ENCODE results near the gene HAT1.

Gene HAT1

GRCh38 chr2:171939058-171939742, 16.9 kb downstream of the HAT1 start:
- no peak overlapping the region for H3K4me3 ChIP-seq (ENCODE audit: low read depth, low read length)
- no peak for TF ChIP-seq CTCF (IDR thresholded peaks at IDR 0.05; ENCODE audit: low read depth, low read length, missing control alignments)
- no peak for DNase-seq (ENCODE audit: low read depth)
- in situ Hi-C loops (cut with HindIII; ENCODE audit: low sequenced_read_pairs): no loop called here

GRCh38 chr2:171939743-171940071, 17.4 kb downstream of the HAT1 start:
- no peak for TF ChIP-seq CTCF (IDR thresholded peaks at IDR 0.05; ENCODE audit: low read depth, low read length, missing control alignments)
- DNase-seq (ENCODE audit: low read depth): no peak
- no peak overlapping the region for H3K4me3 ChIP-seq (ENCODE audit: low read depth, low read length)
- in situ Hi-C loops (cut with HindIII; ENCODE audit: low sequenced_read_pairs): no loop called here

- no peak for DNase-seq (ENCODE audit: low read depth)
- H3K4me3 ChIP-seq (ENCODE audit: low read depth, low read length): no peak overlapping the region
- TF ChIP-seq CTCF (IDR thresholded peaks at IDR 0.05; ENCODE audit: low read depth, low read length, missing control alignments): no peak
- in situ Hi-C loops (cut with HindIII; ENCODE audit: low sequenced_read_pairs): no loop called here
Observed at GRCh38 chr2:171941316-171941699, 19.0 kb downstream of the HAT1 start.

- TF ChIP-seq CTCF (IDR thresholded peaks at IDR 0.05; ENCODE audit: low read depth, low read length, missing control alignments): no peak
- no peak for DNase-seq (ENCODE audit: low read depth)
- in situ Hi-C loops (cut with HindIII; ENCODE audit: low sequenced_read_pairs): no loop called here
- H3K4me3 ChIP-seq (ENCODE audit: low read depth, low read length): no peak overlapping the region
Observed at GRCh38 chr2:171943869-171944268, 21.6 kb downstream of the HAT1 start.

GRCh38 chr2:171952276-171952675, 30.0 kb downstream of the HAT1 start:
- no peak overlapping the region for H3K4me3 ChIP-seq (ENCODE audit: low read depth, low read length)
- DNase-seq (ENCODE audit: low read depth): no peak
- in situ Hi-C loops (cut with HindIII; ENCODE audit: low sequenced_read_pairs): no loop called here
- TF ChIP-seq CTCF (IDR thresholded peaks at IDR 0.05; ENCODE audit: low read depth, low read length, missing control alignments): no peak

- in situ Hi-C loops (cut with HindIII; ENCODE audit: low sequenced_read_pairs): no loop called here
- no peak for DNase-seq (ENCODE audit: low read depth)
Observed at GRCh38 chr2:171952748-171953147, 30.5 kb downstream of the HAT1 start.

More at GRCh38 chr2:171952748-171953147, 30.5 kb downstream of the HAT1 start:
- no peak for TF ChIP-seq CTCF (IDR thresholded peaks at IDR 0.05; ENCODE audit: low read depth, low read length, missing control alignments)
- no peak overlapping the region for H3K4me3 ChIP-seq (ENCODE audit: low read depth, low read length)
